Uterus (tissue), 2 donors: Measurements from ENCODE around the gene GPR87.

Experiments used
- POLR2A ChIP-seq, 2 donors: fragments of 450-650 bp; IDR thresholded peaks; one replicate each; pipeline ENCODE4 v1.6.1; 2016; ENCODE audit warnings: antibody characterized with exemption in 2 of 2, mild to moderate bottlenecking in 1 of 2, moderate library complexity in 1 of 2
- TF ChIP-seq, protein P1 (sequence below), 4 experiments: fragments of 200-600 bp in 2 of 4; fragments of 450-650 bp in 2 of 4; sonication (generic) in 2 of 4; IDR thresholded peaks; one replicate each; pipeline ENCODE4 v1.5.1; 2016 to 2019; ENCODE audit warnings: antibody characterized with exemption in 4 of 4, mild to moderate bottlenecking in 2 of 4, moderate library complexity in 1 of 4

DNA sequence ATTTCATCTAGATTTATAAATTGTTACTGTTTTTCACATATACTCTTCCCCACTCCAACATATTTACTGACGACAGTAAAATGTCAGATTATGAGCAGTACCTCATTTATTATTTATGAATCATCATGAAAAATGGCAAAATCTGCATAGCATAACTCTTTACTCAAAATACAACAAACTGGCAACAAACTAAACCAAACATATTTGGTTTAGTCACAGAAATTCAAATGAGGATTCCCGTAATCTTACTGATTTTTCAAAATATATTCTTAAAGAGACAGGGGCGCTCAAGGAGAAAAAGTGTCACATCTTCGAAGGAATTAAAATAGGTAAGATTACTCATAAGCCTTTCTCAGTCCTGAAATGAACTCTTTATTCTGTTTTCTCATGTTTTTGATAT lies 3.0 kb upstream of the GPR87 start:
- TF ChIP-seq POLR2A (IDR thresholded peaks at IDR 0.05): no peak
- TF ChIP-seq, protein P1, sequence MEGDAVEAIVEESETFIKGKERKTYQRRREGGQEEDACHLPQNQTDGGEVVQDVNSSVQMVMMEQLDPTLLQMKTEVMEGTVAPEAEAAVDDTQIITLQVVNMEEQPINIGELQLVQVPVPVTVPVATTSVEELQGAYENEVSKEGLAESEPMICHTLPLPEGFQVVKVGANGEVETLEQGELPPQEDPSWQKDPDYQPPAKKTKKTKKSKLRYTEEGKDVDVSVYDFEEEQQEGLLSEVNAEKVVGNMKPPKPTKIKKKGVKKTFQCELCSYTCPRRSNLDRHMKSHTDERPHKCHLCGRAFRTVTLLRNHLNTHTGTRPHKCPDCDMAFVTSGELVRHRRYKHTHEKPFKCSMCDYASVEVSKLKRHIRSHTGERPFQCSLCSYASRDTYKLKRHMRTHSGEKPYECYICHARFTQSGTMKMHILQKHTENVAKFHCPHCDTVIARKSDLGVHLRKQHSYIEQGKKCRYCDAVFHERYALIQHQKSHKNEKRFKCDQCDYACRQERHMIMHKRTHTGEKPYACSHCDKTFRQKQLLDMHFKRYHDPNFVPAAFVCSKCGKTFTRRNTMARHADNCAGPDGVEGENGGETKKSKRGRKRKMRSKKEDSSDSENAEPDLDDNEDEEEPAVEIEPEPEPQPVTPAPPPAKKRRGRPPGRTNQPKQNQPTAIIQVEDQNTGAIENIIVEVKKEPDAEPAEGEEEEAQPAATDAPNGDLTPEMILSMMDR (IDR thresholded peaks at IDR 0.05): no peak
